Thoracic aorta (tissue), 2 donors: ENCODE results near the gene DLGAP4. TPM values are rescaled to one million over a fixed set of nuclear protein-coding genes. Genes with fewer than 3 reads are reported as not detected.

Experiments used
- ATAC-seq: fragments of 150-250 bp; one replicate; pipeline ENCODE4 v1.8.0; 2017; ENCODE audit warnings: low read depth; ENCODE audit not compliant: insufficient number of reproducible peaks, low FRiP score
- DNase-seq: peaks from one replicate; pipeline ENCODE4 v3.0.0-alpha.2; 2020; ENCODE audit warnings: low spot score
- H3K27ac ChIP-seq, 2 donors: fragments of 200-600 bp; sonication (generic); 1 replicate in 1 of 2; 2 replicates in 1 of 2; pipeline ENCODE4 v1.5.1; 2016; ENCODE audit warnings: mild to moderate bottlenecking in 2 of 2, moderate library complexity in 2 of 2
- H3K27me3 ChIP-seq: fragments of 200-600 bp; sonication (generic); replicated peaks from 2 replicates; pipeline ENCODE4 v1.6.0; 2016; ENCODE audit warnings: mild to moderate bottlenecking; ENCODE audit not compliant: insufficient read depth
- H3K36me3 ChIP-seq: fragments of 200-600 bp; sonication (generic); one replicate; pipeline ENCODE4 v1.5.1; 2016
- H3K4me1 ChIP-seq, 2 donors: fragments of 200-600 bp; sonication (generic); 1 replicate in 1 of 2; 2 replicates in 1 of 2; pipeline versions ENCODE4 v1.5.1 to v1.6.0; 2016; ENCODE audit warnings: low read depth in 2 of 2, mild to moderate bottlenecking in 1 of 2; ENCODE audit not compliant: control insufficient read depth in 1 of 2
- H3K4me3 ChIP-seq: fragments of 200-600 bp; sonication (generic); 2 replicates; pipeline ENCODE4 v1.5.1; 2016; ENCODE audit warnings: mild to moderate bottlenecking
- H3K9me3 ChIP-seq: fragments of 200-600 bp; sonication (generic); 2 replicates; pipeline ENCODE4 v1.5.1; 2016
- CTCF ChIP-seq: fragments of 200-600 bp; sonication (generic); IDR thresholded peaks from one replicate; pipeline ENCODE4 v1.5.1; 2019; ENCODE audit warnings: antibody characterized with exemption
- total RNA-seq, 2 donors: library from RNA; depleted of rRNA; stranded (reverse); fragments of >200 nt; gene quantifications; one replicate each; pipeline versions ENCODE4 v1.1.0 to v1.2.3, GENCODE V29; 2016

Gene DLGAP4
- total RNA-seq, 2 donors from 2014 or later, result 66.2 to 105 TPM

DNA sequence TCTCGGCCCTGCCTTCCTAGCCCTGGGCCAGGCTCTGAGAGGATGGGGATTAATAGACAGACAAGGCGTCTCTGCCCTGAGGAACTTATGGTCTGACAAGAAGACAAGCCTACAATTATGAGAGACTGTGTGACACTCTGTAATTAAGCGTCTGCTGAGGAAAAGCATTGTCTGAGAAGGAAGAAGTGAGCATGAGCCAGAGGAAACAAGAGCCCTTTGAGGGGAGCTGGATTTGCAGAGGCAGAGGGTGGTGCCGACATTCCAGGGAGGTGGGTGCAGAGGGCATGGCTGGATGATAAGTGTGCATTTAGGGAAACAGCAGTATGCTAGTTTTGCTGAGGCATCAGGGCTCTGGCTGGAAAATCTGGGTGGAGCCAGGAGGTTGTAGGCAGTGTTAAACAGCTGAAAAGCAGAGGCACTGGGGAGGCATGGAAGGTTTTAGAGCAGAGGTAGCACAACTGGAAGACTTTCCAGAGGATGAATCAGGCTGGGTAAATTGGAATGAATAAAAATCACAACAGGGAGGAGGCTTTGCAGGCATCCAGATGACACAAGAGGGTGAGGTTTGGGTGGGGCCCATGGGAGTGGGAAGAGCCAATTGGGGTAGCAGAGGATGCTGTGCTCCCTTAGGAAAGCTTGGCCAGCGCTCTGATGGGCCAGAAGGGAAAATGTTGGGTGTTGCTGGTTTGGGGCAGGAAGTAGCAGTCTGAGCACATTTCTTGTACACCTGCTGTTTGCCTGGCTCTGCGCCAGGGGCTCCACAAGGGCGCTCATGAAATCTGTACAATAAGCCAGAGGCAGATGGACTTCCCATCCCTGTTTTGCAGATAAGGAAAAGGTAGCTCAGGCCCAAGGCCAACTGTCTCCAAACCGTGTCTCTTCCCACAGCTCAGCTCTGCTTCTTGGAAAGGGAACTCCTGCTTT lies 161.2 kb downstream of the DLGAP4 start:
- peaks cover 68 to 94% of the 10 kb centered on the region in 2 donors for H3K4me1 ChIP-seq
- DNase-seq (no peak), ATAC-seq (no peak)
- peak overlapping the region; percentile 12 for H3K4me3 ChIP-seq
- no peaks in the 10 kb centered on the region for H3K27me3 ChIP-seq
- peak overlapping the region; percentile 97 to 100 for H3K27ac ChIP-seq
- TF ChIP-seq CTCF, result no peak
- no peaks in the 10 kb centered on the region for H3K9me3 ChIP-seq
- H3K36me3 ChIP-seq, result no peaks in the 10 kb centered on the region

DNA sequence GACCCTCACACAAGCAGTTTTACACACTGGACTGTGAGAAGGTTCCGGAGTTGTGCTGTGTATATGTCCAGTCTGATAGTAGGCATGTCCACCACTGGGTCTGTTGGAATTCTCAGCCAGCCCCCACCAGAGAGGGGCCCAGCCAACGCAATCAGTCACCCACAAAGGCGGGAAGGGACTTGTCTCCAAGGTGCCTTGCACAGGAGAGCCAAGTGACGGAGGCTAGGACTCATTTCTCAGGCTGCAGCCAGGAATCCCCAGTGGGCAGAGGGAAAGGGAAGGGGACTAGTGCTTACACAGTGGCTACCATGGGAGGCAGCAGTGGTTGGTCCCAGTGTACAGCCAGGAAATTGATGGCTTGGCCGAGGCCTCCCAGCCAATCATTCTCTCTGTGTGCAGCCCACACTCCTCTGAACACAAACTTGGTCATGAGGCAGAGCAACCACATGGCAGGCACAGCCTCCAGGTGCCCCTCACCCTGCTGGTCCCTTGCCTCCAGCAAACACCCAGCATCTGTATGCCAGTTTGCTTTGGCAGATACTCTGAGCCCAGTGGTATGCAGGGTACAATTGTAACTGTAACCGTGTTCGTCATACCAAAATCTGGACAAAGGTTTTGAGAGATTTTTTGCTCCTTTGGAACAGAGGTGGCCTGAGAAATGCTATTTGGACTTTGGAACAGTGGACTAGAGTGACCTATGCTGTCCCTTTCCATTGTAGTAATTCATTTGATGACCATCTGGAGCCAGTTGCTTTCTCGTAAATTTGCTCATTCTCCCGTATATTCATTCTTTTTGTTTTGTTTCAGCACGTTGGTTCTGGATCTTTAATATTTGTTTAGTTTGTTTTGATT lies 162.2 kb downstream of the DLGAP4 start:
- no peak overlapping the region for H3K4me3 ChIP-seq
- peak overlapping the region; percentile 97 to 100 for H3K27ac ChIP-seq
- no peaks in the 10 kb centered on the region for H3K27me3 ChIP-seq
- DNase-seq (peak; percentile 31), ATAC-seq (peak; percentile 30)
- H3K36me3 ChIP-seq, result no peaks in the 10 kb centered on the region
- H3K4me1 ChIP-seq, result peaks cover 77 to 100% of the 10 kb centered on the region in 2 donors
- TF ChIP-seq CTCF, result peak; percentile 22
- no peaks in the 10 kb centered on the region for H3K9me3 ChIP-seq

- peaks cover 78 to 100% of the 10 kb centered on the region in 2 donors for H3K4me1 ChIP-seq
- no peaks in the 10 kb centered on the region for H3K36me3 ChIP-seq
- H3K9me3 ChIP-seq, result no peaks in the 10 kb centered on the region
- no peak overlapping the region for H3K4me3 ChIP-seq
- TF ChIP-seq CTCF, result no peak
- DNase-seq (no peak), ATAC-seq (no peak)
- H3K27ac ChIP-seq, result peak overlapping the region in 1 of 2 donors; percentile 100
- no peaks in the 10 kb centered on the region for H3K27me3 ChIP-seq
Observed at GRCh38 chr20:36469973-36470372, 163.8 kb downstream of the DLGAP4 start.

DNA sequence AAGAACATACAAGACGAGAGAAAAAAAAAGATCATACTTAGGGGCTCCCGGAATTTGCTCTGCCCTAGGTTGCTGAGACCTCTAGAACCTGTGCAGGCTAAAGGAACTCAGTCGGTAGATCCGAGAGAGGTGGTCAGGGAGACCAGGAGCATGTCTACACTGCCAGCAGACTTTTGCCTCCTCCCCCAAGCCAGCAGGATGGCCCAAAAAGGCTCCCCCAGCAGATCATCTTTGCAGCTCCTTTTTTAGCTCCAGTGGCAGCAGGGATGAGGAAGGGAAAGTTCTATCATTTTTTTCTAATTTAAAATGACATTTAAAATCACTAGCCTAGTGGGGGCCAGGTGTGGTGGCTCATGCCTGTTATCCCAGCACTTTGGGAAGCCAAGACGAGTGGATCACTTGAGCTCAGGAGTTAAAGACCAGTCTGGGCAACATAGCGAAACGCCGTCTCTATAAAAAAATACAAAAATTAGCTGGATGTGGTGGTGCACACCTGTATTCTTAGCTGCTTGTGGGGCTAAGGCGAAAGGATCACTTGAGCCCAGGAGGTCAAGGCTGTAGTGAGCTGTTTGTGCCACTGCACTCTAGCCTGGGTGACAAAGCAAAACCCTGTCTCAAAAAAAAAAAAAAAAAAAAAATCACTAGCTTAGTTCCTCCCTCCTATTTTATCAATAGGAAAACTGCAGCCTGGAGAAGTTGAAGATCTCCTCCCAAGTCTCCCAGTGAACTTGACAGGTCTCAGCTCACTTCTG lies 165.9 kb downstream of the DLGAP4 start:
- TF ChIP-seq CTCF, result no peak
- Histone ChIP-seq H3K36me3 (no peaks in the 10 kb centered on the region), H3K9me3 (no peaks in the 10 kb centered on the region), H3K27me3 (no peaks in the 10 kb centered on the region), H3K4me1 (peaks cover 65 to 96% of the 10 kb centered on the region in 2 donors), H3K27ac (peak overlapping the region; percentile 77 to 81), H3K4me3 (peak overlapping the region; percentile 53)
- DNase-seq (no peak), ATAC-seq (no peak)
